ENCODE data around the gene EFNA5. TPM values are rescaled to one million over a fixed set of nuclear protein-coding genes. Genes with fewer than 3 reads are reported as not detected.

EFNA5 gene
- total RNA-seq, 1 experiment from 2014 or later, result 216 TPM

DNA sequence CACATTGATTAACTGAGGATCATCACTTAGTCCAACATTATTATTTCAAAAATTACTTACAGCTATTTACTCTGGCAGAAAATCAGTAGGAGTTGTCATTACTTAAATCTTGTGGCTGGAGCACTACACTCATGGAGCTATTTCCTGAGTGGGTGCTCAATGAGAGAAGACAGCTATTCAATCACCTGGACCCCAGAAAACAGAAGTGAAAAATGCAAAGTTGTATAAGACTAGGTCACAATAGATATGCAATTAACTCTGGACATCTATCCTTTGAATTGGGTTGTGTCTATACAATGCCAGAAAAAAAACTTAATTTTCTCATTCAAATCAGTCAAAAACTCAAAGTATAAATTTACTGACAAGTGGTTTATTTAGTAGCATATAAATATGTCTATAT is 340.9 kb downstream of the EFNA5 start:
- Mint-ChIP-seq H3K4me3 (ENCODE audit: low read depth, unreplicated experiment) (no peak overlapping the region), H3K36me3 (ENCODE audit: insufficient read depth, unreplicated experiment) (no peaks in the 10 kb centered on the region), H3K27me3 (ENCODE audit: unreplicated experiment) (no peaks in the 10 kb centered on the region), H3K4me1 (ENCODE audit: low read depth, unreplicated experiment) (peaks cover 23% of the 10 kb centered on the region), H3K27ac (ENCODE audit: unreplicated experiment) (no peak overlapping the region), H3K9me3 (ENCODE audit: low read depth, unreplicated experiment) (peaks cover 3% of the 10 kb centered on the region)
- no peak for TF ChIP-seq CTCF (IDR thresholded peaks at IDR 0.05; ENCODE audit: unreplicated experiment)
- intact Hi-C loops (cut with micrococcal nuclease; ENCODE audit: unreplicated experiment), result no loop called here
- BruUV-seq (replicated peaks), result no TSS peak
- DNase-seq, result no peak
- CTCF ChIA-PET, result no interaction called here

Measured in Calu3 (cell line).